HepG2 (cell line): ENCODE measurements around the gene PKLR. TPM values are rescaled to one million over a fixed set of nuclear protein-coding genes. Genes with fewer than 3 reads are reported as not detected.

Experiments used
- BCL6 ChIP-seq: IDR thresholded peaks from 2 replicates; pipeline ENCODE4 v1.6.1; 2016; ENCODE audit warnings: missing genetic modification reagents, missing compliant biosample characterization
- DMAP1 ChIP-seq: IDR thresholded peaks from 2 replicates; pipeline ENCODE4 v1.6.1; 2016
- ETV5 ChIP-seq: IDR thresholded peaks from 2 replicates; pipeline ENCODE4 v1.6.1; 2018; ENCODE audit warnings: missing biosample characterization, missing genetic modification reagents, inconsistent platforms, borderline replicate concordance
- FIP1L1 ChIP-seq: fragments of 200-400 bp; formaldehyde crosslinking; IDR thresholded peaks from 2 replicates; pipeline ENCODE4 v1.6.1; 2018; ENCODE audit warnings: low read depth, mild to moderate bottlenecking, low read length, moderate library complexity, borderline replicate concordance; ENCODE audit not compliant: insufficient read depth
- HOXA5 ChIP-seq: sonication (generic); formaldehyde crosslinking; IDR thresholded peaks from 2 replicates; pipeline ENCODE4 v1.4.0; 2020; ENCODE audit warnings: missing genetic modification reagents
- PHB2 ChIP-seq: fragments of 450-650 bp; IDR thresholded peaks from 2 replicates; pipeline ENCODE4 v1.6.1; 2018; ENCODE audit not compliant: partially characterized antibody
- POLR2A ChIP-seq, 2 experiments: IDR thresholded peaks; 2 replicates each; pipeline ENCODE4 v1.6.1; 2011; ENCODE audit warnings: low read depth in 2 of 2, low read length in 2 of 2, mild to moderate bottlenecking in 1 of 2, moderate library complexity in 1 of 2; ENCODE audit not compliant: insufficient read depth in 1 of 2
- PPARG ChIP-seq: conservative IDR thresholded peaks from 2 replicates; pipeline ENCODE4 v1.6.1; 2016; ENCODE audit warnings: missing biosample characterization, missing genetic modification reagents
- TAF1 ChIP-seq: sonication (generic); formaldehyde crosslinking; IDR thresholded peaks from 2 replicates; pipeline ENCODE4 v1.4.0; 2020; ENCODE audit warnings: missing genetic modification reagents
- TARDBP ChIP-seq: sonication (generic); formaldehyde crosslinking; IDR thresholded peaks from 2 replicates; pipeline ENCODE4 v1.8.0; 2022; ENCODE audit warnings: mild to moderate bottlenecking, missing genetic modification reagents
- ZNF124 ChIP-seq: sonication (generic); formaldehyde crosslinking; IDR thresholded peaks from 2 replicates; pipeline ENCODE4 v1.4.0; 2020; ENCODE audit warnings: missing genetic modification reagents
- ZNF20 ChIP-seq: sonication (generic); formaldehyde crosslinking; IDR thresholded peaks from 2 replicates; pipeline ENCODE4 v1.4.0; 2020; ENCODE audit warnings: mild to moderate bottlenecking, moderate library complexity, missing genetic modification reagents
- ZNF232 ChIP-seq: sonication (generic); formaldehyde crosslinking; IDR thresholded peaks from 2 replicates; pipeline ENCODE4 v1.4.0; 2020; ENCODE audit warnings: missing genetic modification reagents, borderline replicate concordance
- ZSCAN9 ChIP-seq: IDR thresholded peaks from 2 replicates; pipeline ENCODE4 v1.6.1; 2016; ENCODE audit warnings: borderline replicate concordance
- polyA plus RNA-seq, 8 experiments: library from polyadenylated mRNA; depleted of rRNA in 3 of 8; stranded (reverse) in 7 of 8; unstranded in 1 of 8; fragments of >200 nt; fragmentation: Illumina TruSeq in 4 of 8; extraction: Trizol in 4 of 8; gene quantifications; 2 replicates each; pipeline versions ENCODE4 v1.2.1 to v1.2.3, GENCODE V29; 2011 to 2016; ENCODE audit warnings: low read depth in 4 of 8, missing spikeins in 1 of 8, mixed read lengths in 1 of 8; ENCODE audit not compliant: insufficient read depth in 1 of 8
- total RNA-seq, 5 experiments: library from RNA; depleted of rRNA; stranded (reverse); fragments of >200 nt; fragmentation: Illumina TruSeq; extraction: Trizol; gene quantifications; 2 replicates each; pipeline ENCODE4 v1.2.3, GENCODE V29; 2016; ENCODE audit warnings: low read depth in 1 of 5
- TF ChIP-seq, protein P1 (sequence below): sonication (generic); formaldehyde crosslinking; IDR thresholded peaks from 2 replicates; pipeline ENCODE4 v1.5.1; 2020; ENCODE audit warnings: mild to moderate bottlenecking, moderate library complexity, missing genetic modification reagents
- TF ChIP-seq, protein P2 (sequence below): sonication (generic); formaldehyde crosslinking; IDR thresholded peaks from 2 replicates; pipeline ENCODE4 v1.4.0; 2020; ENCODE audit warnings: missing genetic modification reagents, borderline replicate concordance
- TF ChIP-seq, protein P3 (sequence below): sonication (generic); formaldehyde crosslinking; conservative IDR thresholded peaks from 2 replicates; pipeline ENCODE4 v1.4.0; 2020; ENCODE audit warnings: missing genetic modification reagents
- TF ChIP-seq, protein P4 (sequence below): IDR thresholded peaks from 2 replicates; pipeline ENCODE4 v1.6.1; 2016; ENCODE audit warnings: mild to moderate bottlenecking
- TF ChIP-seq, protein P5 (sequence below): IDR thresholded peaks from 2 replicates; pipeline ENCODE4 v1.6.1; 2012; ENCODE audit warnings: inconsistent platforms
- TF ChIP-seq, protein P6 (sequence below): sonication (generic); formaldehyde crosslinking; IDR thresholded peaks from 2 replicates; pipeline ENCODE4 v1.5.1; 2020; ENCODE audit warnings: mild to moderate bottlenecking, missing genetic modification reagents

PKLR gene
- total and polyA plus RNA-seq, 2 of the 13 experiments (the other 11 are each of a cell fraction or from before 2014, with no cell fraction given), result 10.3 to 29.3 TPM

DNA sequence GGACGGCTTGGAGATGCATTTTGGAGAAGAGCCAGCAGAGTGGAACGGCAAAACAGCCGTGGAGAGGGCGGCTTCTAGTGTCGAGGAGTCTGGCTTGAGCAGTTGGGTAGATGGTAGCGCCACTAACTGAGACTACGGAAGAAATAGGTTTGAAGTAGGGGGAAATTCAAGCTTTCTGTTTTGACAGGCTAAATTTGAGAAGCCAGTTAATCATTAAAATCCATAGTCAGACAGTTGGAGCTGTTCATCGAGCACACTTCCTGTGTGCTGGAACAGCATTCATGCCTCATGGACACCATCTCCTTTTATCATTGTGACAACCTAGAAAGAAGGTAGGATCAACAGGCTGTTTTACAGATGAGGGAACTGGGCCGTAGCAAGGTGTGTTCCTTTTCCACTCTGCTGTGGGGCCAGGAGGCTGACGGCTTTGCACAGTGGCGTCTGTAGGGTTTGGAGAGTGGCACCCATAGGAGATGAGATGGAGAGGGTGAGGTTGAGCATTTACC, 3.4 kb upstream of the PKLR start (continued):
- TF ChIP-seq BCL6 (0 out of 2 replicates have a peak, but pooled peaks have one; percentile 26), ZNF20 (CRISPR knock-in tag) (no peak), FIP1L1 (no peak), TARDBP (peak; percentile 41; the same call in 1 of the 2 replicates), PPARG (CRISPR knock-in tag) (0 out of 2 replicates have a peak, but pooled peaks have one; percentile 21), DMAP1 (CRISPR knock-in tag) (peak; percentile 51; the same call in 1 of the 2 replicates), PHB2 (no peak), HOXA5 (CRISPR knock-in tag) (peak; percentile 45; the same call in 1 of the 2 replicates), ZSCAN9 (CRISPR knock-in tag) (0 out of 2 replicates have a peak, but pooled peaks have one; percentile 30), POLR2A (IDR thresholded peaks at IDR 0.05; ENCODE audit: insufficient read depth in 1 of 2, low read depth in 2 of 2, low read length in 2 of 2) (peak in 1 of 2 experiments; percentile 79; a peak in 2 of 4 replicates), ZNF232 (CRISPR knock-in tag) (0 out of 2 replicates have a peak, but pooled peaks have one; percentile 52), TAF1 (peak; percentile 74), ETV5 (CRISPR knock-in tag) (peak; percentile 77; the same call in 1 of the 2 replicates), ZNF124 (CRISPR knock-in tag) (peak; percentile 51; the same call in 1 of the 2 replicates)
- TF ChIP-seq, protein P1, sequence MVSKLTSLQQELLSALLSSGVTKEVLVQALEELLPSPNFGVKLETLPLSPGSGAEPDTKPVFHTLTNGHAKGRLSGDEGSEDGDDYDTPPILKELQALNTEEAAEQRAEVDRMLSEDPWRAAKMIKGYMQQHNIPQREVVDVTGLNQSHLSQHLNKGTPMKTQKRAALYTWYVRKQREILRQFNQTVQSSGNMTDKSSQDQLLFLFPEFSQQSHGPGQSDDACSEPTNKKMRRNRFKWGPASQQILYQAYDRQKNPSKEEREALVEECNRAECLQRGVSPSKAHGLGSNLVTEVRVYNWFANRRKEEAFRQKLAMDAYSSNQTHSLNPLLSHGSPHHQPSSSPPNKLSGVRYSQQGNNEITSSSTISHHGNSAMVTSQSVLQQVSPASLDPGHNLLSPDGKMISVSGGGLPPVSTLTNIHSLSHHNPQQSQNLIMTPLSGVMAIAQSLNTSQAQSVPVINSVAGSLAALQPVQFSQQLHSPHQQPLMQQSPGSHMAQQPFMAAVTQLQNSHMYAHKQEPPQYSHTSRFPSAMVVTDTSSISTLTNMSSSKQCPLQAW, result peak; percentile 96
- TF ChIP-seq, protein P2, sequence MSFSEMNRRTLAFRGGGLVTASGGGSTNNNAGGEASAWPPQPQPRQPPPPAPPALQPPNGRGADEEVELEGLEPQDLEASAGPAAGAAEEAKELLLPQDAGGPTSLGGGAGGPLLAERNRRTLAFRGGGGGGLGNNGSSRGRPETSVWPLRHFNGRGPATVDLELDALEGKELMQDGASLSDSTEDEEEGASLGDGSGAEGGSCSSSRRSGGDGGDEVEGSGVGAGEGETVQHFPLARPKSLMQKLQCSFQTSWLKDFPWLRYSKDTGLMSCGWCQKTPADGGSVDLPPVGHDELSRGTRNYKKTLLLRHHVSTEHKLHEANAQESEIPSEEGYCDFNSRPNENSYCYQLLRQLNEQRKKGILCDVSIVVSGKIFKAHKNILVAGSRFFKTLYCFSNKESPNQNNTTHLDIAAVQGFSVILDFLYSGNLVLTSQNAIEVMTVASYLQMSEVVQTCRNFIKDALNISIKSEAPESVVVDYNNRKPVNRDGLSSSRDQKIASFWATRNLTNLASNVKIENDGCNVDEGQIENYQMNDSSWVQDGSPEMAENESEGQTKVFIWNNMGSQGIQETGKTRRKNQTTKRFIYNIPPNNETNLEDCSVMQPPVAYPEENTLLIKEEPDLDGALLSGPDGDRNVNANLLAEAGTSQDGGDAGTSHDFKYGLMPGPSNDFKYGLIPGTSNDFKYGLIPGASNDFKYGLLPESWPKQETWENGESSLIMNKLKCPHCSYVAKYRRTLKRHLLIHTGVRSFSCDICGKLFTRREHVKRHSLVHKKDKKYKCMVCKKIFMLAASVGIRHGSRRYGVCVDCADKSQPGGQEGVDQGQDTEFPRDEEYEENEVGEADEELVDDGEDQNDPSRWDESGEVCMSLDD, result no peak
- TF ChIP-seq, protein P3, sequence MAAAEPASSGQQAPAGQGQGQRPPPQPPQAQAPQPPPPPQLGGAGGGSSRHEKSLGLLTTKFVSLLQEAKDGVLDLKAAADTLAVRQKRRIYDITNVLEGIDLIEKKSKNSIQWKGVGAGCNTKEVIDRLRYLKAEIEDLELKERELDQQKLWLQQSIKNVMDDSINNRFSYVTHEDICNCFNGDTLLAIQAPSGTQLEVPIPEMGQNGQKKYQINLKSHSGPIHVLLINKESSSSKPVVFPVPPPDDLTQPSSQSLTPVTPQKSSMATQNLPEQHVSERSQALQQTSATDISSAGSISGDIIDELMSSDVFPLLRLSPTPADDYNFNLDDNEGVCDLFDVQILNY, result no peak
- TF ChIP-seq, protein P4, sequence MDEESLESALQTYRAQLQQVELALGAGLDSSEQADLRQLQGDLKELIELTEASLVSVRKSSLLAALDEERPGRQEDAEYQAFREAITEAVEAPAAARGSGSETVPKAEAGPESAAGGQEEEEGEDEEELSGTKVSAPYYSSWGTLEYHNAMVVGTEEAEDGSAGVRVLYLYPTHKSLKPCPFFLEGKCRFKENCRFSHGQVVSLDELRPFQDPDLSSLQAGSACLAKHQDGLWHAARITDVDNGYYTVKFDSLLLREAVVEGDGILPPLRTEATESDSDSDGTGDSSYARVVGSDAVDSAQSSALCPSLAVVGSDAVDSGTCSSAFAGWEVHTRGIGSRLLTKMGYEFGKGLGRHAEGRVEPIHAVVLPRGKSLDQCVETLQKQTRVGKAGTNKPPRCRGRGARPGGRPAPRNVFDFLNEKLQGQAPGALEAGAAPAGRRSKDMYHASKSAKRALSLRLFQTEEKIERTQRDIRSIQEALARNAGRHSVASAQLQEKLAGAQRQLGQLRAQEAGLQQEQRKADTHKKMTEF, result no peak; the same call in 1 of the 2 replicates
- TF ChIP-seq, protein P5, sequence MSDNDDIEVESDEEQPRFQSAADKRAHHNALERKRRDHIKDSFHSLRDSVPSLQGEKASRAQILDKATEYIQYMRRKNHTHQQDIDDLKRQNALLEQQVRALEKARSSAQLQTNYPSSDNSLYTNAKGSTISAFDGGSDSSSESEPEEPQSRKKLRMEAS, result 0 out of 2 replicates have a peak, but pooled peaks have one; percentile 58
- TF ChIP-seq, protein P6, sequence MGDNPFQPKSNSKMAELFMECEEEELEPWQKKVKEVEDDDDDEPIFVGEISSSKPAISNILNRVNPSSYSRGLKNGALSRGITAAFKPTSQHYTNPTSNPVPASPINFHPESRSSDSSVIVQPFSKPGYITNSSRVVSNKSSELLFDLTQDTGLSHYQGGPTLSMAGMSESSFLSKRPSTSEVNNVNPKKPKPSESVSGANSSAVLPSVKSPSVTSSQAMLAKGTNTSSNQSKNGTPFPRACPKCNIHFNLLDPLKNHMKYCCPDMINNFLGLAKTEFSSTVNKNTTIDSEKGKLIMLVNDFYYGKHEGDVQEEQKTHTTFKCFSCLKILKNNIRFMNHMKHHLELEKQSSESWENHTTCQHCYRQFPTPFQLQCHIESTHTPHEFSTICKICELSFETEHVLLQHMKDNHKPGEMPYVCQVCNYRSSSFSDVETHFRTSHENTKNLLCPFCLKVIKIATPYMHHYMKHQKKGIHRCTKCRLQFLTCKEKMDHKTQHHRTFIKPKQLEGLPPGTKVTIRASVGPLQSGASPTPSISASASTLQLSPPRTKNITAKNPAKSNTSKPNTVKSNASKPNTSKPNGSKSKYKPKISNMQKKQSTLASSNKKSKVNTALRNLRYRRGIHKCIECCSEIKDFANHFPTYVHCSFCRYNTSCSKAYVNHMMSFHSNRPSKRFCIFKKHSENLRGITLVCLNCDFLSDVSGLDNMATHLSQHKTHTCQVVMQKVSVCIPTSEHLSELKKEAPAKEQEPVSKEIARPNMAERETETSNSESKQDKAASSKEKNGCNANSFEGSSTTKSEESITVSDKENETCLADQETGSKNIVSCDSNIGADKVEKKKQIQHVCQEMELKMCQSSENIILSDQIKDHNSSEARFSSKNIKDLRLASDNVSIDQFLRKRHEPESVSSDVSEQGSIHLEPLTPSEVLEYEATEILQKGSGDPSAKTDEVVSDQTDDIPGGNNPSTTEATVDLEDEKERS (CRISPR knock-in tag), result 0 out of 2 replicates have a peak, but pooled peaks have one; percentile 3
